ENCODE results near the gene ALOX12.
"Not testable (repeated sequence)": the region's sequence is repeated elsewhere in the genome, so short reads cannot be mapped to it uniquely, and the experiment has no call there.

ALOX12 gene

DNA sequence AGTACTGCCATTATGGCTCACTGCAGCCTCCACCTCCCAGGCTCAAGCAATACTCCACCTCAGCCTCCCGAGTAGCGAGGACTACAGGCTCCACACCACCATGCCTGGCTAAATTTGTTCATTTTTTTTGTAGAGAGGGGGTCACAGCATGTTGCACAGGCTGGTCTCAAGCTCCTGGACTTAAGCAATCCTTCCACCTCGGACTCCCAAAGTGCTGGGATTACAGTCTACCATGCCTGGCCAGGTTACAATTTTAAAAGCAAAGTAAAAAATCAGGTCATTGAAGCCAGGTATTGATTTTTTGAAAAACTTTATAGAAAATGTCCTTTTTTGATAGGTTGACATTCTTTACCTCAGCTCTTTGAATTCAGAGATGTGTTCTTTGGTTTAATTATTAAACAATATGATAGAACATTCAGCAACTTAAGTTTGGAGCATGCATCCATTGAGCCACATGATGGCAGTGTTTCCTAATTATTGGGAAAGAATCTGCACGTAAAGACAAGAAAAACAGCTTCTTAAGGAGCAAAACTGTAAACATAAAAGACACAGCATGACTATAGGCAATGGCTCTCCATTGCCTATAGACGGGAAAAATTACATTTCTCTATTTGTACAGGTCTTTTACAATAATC lies 49.8 kb downstream of the ALOX12 start:
- no peak for DNase-seq (ENCODE audit: low read depth in 1 of 2, low spot score in 1 of 2)

DNA sequence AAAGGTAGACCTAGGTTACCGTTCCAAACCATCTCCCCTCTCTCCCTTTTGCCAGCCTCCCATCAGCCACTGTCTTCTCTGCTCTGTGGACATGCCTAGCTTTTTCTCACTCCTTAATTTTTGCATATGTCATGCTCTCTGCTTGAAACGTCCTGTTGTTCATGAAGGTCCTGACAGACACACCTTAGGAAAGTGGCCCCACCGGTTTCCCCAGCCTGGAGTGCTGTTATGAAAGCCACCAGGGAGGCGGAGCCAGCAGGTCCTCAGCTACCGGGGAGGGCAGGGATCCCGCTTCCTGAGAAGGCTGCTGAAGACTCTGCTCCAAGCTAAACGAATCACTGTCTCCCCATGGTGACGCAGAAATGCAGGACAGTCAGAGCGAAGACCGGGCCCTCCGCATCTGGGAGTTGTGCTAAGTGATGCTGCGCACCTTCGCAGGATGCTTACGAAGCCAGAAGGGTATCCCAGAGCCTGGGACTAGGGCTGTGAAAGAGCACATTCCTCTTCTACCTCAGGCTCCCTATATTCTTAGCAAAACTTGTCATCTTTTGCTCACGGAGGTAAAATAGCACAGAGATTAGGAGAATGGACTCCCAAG lies 50.4 kb downstream of the ALOX12 start:
- no peak for DNase-seq (ENCODE audit: low read depth in 1 of 2, low spot score in 1 of 2)

DNA sequence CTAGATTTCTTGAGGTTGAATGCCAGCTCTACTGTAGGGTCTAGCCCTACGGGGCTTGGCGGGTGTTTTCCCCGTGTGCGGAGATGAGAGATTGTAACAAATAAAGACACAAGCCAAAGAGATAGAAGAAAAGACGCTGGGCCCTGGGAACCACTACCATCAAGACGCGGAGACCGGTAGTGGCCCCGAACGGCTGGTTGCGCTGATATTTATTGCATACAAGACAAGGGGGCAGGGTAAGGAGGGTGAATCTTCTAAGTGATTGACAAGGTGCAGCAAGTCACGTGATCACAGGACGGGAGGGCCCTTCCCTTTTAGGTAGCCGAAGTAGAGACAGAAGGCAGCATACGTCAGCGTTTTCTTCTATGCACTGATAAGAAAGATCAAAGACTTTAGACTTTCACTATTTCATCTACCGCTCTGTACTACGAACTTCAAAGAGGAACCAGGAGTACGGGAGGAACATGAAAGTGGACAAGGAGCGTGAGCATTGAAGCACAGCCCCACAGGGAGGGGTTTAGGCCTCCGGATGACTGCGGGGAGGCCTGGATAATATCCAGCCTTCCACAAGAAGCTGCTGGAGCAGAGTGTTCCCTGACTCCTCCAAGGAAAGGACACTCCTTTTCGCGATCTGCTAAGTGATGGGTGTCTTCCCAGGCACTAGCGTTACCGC lies 51.0 kb downstream of the ALOX12 start:
- DNase-seq (ENCODE audit: low read depth in 1 of 2, low spot score in 1 of 2), result peak in 1 of 2 donors; percentile 26

GRCh38 chr17:7047566-7047965 lies 51.7 kb downstream of the ALOX12 start:
- DNase-seq (ENCODE audit: low read depth in 1 of 2, low spot score in 1 of 2), result no peak

DNA sequence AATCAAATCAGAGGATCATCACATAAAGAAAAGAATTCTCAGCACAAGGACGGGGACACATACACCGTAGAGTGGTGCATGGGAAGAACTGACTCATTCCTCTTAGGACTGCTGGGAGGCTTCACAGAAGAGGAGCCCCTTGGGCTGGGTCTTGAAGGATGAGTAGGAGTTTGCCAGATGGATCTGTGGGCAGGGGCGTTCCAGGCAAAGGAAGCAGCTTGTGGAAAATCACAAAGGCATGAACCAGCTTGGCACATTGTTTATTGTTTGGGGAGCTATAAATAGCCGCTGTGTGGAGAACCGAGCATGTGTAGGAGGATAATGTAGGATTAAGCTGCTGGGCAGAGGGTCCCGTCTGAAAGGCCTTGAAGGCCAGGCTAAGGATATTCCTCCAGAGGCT lies 53.1 kb downstream of the ALOX12 start:
- no peak for DNase-seq (ENCODE audit: low read depth in 1 of 2, low spot score in 1 of 2)

DNA sequence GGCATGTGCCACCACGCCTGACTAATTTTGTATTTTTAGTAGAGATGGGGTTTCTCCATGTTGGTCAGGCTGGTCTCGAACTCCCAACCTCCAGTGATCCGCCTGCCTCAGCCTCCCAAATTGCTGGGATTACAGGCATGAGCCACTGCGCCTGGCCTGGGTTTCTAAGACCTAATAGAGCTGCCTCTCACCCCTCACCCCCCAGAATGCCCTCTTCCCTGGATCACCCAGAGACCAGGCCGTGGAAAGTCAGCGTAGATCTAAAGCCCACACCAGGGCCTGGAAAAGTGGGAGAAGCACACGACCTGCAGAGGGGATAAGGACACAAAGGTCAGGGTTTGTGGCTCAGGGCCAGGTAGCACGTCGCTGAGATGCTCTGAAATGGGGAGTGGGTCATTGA lies 54.7 kb downstream of the ALOX12 start:
- DNase-seq (ENCODE audit: low read depth in 1 of 2, low spot score in 1 of 2), result not testable (repeated sequence)

DNA sequence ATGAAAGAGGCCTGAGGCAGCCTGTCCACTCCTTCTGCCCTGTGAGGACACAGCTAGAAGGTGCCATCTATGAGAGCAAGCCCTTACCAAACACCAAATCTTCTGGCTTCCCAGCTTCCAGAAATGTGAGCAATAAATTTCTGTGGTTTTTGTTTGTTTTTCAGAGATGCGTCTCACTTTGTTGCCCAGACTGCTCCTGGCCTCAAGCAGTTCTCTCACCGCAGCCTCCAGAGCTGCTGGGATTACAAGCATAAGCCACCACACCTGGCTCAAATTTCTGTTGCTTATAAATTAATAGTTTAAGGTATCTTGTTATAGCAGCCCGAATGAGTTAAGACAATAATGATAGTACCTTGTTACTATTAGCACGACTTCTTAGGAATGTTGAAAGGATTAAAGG lies 60.5 kb downstream of the ALOX12 start:
- DNase-seq (ENCODE audit: low read depth in 1 of 2, low spot score in 1 of 2), result no peak

- DNase-seq (ENCODE audit: low read depth in 1 of 2, low spot score in 1 of 2), result no peak
Measured at GRCh38 chr17:7058831-7059447, 63.1 kb downstream of the ALOX12 start.
